NCI-H1694 (cell line): Measurements from ENCODE around the gene TGFB1I1.

Experiments
- DNase-seq: peaks from one replicate; lab custom pipeline; 2025; lab: John Stamatoyannopoulos, UW

The TGFB1I1 gene

DNA sequence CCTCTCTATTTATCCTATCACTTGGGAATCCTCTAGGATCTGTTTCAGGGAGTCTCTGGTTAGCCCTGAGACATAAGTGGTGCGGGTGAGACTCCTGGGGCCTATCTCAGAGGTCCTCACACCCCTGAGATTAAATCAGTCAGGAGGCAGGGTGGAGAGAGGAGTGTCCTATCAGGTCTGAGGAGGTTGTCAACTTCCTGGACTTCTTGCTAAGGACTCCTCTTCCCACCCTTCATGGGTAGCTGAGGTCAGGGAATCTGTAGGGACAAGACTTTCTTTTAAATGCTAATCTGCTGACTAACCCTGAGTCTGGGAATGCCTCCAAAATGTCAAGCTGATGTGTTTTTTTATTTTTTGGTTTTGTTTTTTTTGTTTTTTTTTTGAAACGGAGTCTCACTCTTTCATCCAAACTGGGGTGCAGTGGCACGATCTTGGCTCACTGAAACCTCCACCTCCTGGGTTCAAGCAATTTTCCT, 19.3 kb upstream of the TGFB1I1 start:
- no peak for DNase-seq

DNA sequence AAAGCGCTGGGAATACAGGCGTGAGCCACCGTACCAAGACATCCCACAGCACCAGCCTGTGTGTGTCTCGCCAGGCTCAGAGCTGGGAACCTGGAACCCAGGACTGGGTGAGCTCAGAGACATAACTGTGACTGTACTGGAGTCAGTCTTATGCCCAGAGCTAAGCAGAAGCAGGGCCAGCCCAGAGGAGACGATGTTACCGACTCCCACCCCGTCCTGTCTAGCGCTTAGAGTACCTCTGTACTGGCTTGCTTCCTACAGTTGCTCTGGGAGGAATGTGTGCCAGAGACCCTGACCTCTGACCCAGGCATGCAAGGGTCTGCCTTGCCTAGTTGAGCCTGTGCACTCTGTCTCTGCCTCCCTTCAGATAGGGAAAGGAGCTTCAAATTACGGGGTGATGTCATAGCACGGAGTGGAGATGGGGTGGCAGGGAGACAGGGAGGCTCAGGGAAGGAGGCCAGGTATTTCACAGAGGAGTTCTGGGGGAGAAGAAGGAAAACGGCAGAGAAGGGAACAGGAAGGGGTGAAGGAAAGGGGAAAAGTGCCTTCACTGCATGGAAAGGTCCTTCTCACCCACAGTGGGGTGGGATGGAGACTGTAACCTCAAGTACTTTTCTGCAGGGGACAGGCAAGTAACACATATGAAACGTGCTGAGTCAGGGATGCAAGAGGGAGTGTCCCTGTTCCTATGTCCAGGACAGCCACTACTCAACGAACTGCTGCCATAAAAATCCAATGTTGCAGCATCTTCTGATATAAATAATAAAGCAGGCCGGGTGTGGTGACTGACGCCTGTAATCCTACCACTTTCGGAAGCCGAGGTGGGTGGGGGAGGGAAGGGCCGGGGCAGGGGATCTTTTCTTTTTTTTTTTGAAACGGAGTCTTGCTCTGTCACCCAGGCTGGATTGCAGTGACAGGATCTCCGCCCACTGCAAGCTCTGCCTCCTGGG, 18.4 kb upstream of the TGFB1I1 start:
- no peak for DNase-seq

- no peak for DNase-seq
Measured at GRCh38 chr16:31455601-31456314, 16.2 kb upstream of the TGFB1I1 start.

DNA sequence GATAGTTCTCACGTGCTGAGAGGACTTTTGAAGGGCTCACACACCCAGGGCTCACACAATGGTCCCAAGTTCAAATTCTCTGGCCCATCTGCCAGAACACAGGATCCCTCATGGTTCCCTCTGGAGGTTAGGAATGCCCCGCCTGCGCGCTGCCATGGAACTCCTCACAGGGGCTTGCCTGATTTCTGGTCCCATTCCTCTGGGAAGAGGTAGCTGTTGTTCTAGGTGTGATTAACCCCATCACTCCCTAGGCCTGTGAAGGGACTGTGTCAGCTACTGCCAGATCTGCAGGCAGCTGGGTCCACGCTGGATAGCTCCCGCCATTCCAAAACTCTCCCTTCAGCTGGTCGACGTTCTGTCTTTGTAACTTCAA, 15.0 kb upstream of the TGFB1I1 start:
- no peak for DNase-seq

GRCh38 chr16:31458073-31458843, 13.7 kb upstream of the TGFB1I1 start:
- DNase-seq = no peak

DNA sequence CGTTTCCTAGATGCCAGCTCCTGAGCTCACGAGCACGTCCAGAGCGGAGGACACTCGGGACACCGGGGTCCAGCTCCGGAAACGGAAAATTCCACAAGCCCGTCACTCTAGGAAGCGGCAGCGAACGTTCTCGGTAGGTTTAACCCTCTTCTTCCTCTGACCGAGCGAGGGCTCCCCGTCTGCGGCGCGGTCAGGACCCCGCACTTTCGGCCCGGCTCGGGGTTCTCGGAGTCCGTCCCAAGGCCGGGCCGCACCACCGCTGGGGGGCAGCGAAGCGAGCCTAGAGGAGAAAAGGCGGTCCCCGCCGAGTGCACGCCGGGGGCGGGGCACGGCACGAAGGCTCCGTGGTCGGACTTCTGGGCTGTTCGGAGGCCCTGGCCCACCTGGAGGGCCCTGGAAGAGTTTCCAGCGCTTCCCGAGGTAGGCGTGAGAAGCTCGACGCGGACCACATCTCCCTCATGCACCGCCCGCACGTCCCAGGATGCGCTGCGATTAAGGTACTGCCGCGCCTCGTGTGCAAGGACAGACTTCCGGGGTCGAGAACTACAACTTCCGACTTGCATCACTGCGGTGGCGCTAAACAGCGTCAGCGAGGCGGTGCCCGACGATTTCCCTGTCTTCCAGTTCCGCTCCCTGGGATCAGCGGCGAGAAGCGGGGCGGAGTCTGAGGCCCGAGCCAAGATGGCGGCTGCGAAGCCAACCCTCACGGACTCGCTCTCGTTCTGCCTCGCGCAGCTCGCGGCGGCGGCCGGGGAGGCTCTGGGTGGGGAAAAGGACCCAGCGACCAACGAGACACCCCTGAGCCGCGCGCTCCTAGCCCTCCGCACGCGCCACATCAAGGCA, 12.9 kb upstream of the TGFB1I1 start, which contains the start of gene ARMC5:
Gene ARMC5 (plus strand): TSS at position 658 of the 843 bp plus-strand sequence. CDS start 24 bp downstream, at position 682.
- peak; percentile 93 for DNase-seq

GRCh38 chr16:31459687-31460581, 12.0 kb upstream of the TGFB1I1 start:
- peak; percentile 97 for DNase-seq

DNA sequence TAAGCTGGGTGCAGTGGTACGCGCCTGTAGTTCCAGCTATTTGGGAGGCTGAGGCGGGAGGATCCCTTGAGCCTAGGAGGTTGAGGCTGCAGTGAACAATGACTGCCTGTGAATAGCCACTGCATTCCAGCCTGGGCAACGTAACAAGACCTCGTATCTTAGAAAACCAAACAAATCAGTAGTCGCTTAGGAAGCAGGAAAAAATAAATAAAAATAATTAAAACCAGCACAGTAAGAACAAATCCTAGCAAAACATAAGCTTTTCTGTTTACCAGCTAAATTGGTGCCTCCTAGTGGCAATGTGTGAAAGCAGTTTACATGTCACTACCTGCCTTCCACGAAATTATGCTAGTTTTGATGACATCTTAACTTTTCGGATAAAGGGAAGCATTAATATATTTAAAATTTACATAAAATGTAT, 11.4 kb upstream of the TGFB1I1 start:
- DNase-seq = no peak

- DNase-seq = no peak
Measured at GRCh38 chr16:31461201-31461920, 10.6 kb upstream of the TGFB1I1 start.

DNA sequence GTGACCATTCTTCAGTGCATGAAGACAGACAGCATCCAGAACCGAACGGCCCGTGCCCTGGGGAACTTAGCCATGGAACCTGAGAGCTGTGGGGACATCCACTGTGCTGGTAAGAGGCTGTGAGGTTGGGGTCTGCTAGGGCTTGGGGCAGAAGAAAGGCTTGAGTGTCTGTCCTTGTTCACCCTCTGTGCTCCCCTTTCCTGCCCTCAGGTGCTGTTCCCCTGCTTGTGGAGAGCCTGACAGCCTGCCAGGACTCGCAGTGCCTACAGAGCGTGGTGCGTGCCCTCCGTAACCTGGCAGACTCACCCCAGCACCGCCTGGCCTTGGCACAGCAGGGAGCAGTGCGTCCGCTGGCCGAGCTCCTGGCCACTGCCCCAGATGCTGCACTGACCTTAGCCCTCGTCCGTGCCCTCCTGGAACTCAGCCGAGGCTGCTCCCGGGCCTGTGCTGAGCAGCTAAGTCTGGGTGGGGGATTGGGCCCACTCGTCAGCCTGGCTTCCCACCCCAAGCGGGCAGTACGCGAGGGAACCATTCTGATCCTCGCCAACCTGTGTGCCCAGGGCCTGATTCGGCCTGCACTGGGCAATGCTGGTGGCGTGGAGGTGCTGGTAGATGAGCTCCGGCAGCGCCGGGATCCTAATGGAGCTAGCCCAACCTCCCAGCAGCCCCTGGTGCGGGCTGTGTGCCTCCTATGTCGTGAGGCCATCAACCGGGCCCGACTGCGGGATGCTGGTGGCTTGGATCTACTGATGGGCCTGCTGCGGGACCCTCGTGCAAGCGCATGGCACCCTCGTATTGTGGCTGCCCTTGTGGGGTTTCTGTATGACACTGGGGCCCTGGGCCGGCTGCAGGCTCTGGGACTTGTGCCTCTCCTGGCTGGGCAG, 9.8 kb upstream of the TGFB1I1 start:
- no peak for DNase-seq

DNA sequence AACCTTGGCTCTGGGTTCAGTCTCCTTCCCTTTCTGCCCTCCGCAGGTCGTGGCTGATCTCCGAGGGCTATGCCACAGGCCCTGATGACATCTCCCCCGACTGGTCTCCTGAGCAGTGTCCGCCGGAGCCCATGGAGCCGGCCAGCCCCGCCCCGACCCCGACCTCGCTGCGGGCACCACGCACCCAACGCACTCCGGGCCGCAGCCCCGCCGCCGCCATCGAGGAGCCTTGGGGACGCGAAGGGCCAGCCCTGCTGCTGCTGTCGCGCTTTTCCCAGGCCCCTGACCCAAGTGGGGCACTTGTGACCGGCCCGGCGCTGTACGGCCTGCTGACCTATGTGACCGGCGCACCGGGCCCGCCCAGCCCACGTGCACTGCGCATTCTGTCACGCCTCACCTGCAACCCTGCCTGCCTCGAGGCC, 7.6 kb upstream of the TGFB1I1 start:
- no peak for DNase-seq

DNA sequence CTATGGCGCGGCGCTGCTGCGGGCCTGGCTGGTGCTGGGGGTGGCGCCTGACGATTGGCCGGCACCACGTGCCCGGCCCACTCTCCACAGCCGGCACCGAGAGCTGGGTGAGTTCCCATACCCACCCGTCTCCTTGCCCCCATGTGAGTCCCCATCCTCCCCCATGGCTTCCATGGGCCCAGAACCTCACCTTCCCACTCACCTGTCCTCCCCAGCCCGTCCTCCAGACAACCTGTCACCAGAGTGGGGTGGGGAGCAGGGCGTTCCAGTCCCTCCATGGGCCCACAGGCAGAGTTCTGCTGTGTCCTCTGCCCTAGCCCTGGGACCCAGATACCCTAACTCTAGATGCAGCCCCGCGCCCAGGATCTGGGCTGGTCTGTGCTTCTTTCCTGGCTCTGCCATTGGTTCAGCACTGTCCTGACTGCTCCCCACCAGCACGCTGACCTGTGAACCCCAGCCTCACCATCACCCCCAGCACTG, 7.1 kb upstream of the TGFB1I1 start:
- no peak for DNase-seq

DNA sequence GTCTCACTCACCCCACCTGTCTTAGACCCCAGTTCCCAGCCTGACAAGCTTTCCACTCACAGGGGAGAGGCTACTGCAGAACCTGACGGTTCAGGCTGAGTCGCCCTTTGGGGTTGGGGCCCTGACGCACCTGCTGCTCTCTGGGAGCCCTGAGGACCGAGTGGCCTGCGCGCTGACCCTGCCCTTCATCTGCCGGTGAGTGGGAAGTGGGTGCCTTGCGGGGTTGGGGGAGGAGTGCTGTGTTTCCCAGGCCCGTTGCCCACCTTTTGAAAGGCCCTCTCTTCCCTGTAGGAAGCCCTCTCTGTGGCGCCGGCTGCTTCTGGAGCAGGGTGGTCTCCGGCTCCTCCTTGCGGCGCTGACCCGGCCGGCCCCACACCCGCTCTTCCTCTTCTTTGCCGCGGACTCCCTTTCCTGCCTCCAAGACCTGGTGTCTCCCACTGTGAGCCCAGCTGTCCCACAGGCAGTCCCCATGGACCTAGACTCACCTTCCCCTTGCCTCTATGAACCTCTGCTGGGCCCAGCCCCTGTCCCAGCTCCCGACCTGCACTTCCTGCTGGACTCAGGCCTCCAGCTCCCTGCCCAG, 6.1 kb upstream of the TGFB1I1 start:
- DNase-seq = no peak

- no peak for DNase-seq
Measured at GRCh38 chr16:31466381-31466841, 5.5 kb upstream of the TGFB1I1 start.

DNA sequence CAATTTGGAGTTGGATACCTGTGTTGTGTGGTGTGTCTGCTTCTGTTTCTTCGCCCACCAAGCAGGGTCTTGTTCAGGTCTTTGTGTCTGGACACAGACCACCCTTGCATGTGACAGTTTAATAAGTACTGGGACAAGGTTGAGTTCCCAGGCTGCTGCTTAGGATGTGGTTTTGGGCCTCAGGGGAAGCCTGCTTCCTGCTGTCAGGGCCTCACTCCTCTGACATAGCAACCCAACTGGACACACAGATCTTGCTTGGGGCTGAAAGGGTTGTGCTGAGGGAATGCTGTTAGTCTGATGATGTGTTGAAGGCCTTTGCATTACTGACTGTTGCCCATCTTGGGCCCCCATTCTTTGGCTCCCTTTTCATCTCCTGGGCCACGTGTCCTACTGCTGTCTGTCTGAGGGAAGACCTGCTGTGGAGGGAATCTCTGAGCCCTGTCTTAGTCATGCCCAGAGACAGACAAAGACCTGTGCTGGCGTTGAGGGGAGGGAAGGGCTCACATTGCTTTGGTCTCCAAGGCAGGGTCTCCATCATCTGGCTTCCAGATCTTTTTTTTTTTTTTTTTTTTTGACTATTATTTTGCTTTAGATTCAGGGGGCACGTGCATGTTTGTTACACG, 4.7 kb upstream of the TGFB1I1 start:
- no peak for DNase-seq

DNA sequence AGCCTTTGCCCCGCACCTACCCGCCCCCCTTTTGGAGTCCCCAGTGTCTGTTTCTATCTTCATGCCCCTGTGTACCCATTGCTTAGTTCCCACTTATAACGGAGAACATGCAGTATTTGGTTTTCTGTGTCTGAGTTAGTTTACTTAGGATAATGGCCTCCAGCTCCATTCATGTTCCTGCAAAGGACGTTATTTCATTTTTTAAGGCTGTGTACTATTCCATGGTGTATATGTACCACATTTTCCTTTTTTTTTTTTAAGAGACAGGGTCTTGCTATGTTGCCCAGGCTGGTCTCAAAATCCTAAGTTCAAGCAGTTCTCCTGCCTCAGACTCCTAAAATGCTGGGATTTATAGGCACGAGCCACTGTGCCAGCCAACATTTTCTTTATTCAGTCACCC, 4.1 kb upstream of the TGFB1I1 start:
- no peak for DNase-seq

GRCh38 chr16:31470615-31471014, 1.3 kb upstream of the TGFB1I1 start:
- no peak for DNase-seq
